HEK293 (cell line): ENCODE data around the gene ERAP2.

Experiments used
- CTCF ChIA-PET: fragments of 350-600 bp; formaldehyde crosslinking; extraction: SDS; loops from one replicate; lab custom pipeline; 2021; ENCODE audit warnings: antibody characterized with exemption; lab: Yijun Ruan, JAX
- POLR2A ChIA-PET: fragments of 300-600 bp; formaldehyde crosslinking; extraction: SDS; loops from one replicate; lab custom pipeline; 2020; ENCODE audit warnings: antibody characterized with exemption, inconsistent platforms; lab: Yijun Ruan, JAX
- H3K27ac ChIP-seq: fragments of 200-500 bp; sonication (Bioruptor generic); 2 replicates; pipeline ENCODE4 v1.5.1; 2014; ENCODE audit warnings: low read depth, low read length, control low read depth, inconsistent platforms; ENCODE audit errors: extremely low read depth
- H3K36me3 ChIP-seq, 2 experiments: fragments of 200-500 bp in 1 of 2; sonication (Bioruptor generic) in 1 of 2; 1 replicate in 1 of 2; 2 replicates in 1 of 2; pipeline ENCODE4 v1.5.1; 2014 to 2017; ENCODE audit warnings: inconsistent platforms in 2 of 2, low read length in 2 of 2; ENCODE audit not compliant: control insufficient read depth in 2 of 2, insufficient read depth in 1 of 2
- H3K4me1 ChIP-seq: fragments of 200-500 bp; sonication (Bioruptor generic); 2 replicates; pipeline ENCODE4 v1.5.1; 2014; ENCODE audit warnings: mild to moderate bottlenecking, low read length, inconsistent platforms; ENCODE audit not compliant: control insufficient read depth, insufficient read depth
- H3K4me3 ChIP-seq: 2 replicates; pipeline ENCODE4 v1.5.1; 2011; ENCODE audit warnings: low read depth, mild to moderate bottlenecking, control low read depth, low read length, moderate library complexity
- H3K9me3 ChIP-seq: fragments of 200-500 bp; sonication (Bioruptor generic); 2 replicates; pipeline ENCODE4 v1.5.1; 2014; ENCODE audit warnings: low read depth, low read length, inconsistent platforms; ENCODE audit not compliant: control insufficient read depth, insufficient read depth
- EGR2 ChIP-seq: fragments of 450-650 bp; formaldehyde crosslinking; IDR thresholded peaks from 2 replicates; pipeline ENCODE4 v1.5.1; 2016; ENCODE audit warnings: low read depth, missing biosample characterization, missing genetic modification characterization
- GLIS1 ChIP-seq: fragments of 450-650 bp; formaldehyde crosslinking; IDR thresholded peaks from 2 replicates; pipeline ENCODE4 v1.5.1; 2016; ENCODE audit warnings: missing biosample characterization, missing genetic modification characterization
- PRDM6 ChIP-seq: fragments of 450-650 bp; formaldehyde crosslinking; IDR thresholded peaks from 2 replicates; pipeline ENCODE4 v1.5.1; 2017; ENCODE audit warnings: missing biosample characterization, missing genetic modification characterization
- REPIN1 ChIP-seq: fragments of 450-650 bp; formaldehyde crosslinking; IDR thresholded peaks from 2 replicates; pipeline ENCODE4 v1.5.1; 2017; ENCODE audit warnings: missing biosample characterization, missing genetic modification characterization, low read depth
- ZBTB1 ChIP-seq: fragments of 450-650 bp; formaldehyde crosslinking; IDR thresholded peaks from 2 replicates; pipeline ENCODE4 v1.5.1; 2016; ENCODE audit warnings: missing biosample characterization, missing genetic modification characterization
- ZBTB17 ChIP-seq: fragments of 450-650 bp; formaldehyde crosslinking; IDR thresholded peaks from 2 replicates; pipeline ENCODE4 v1.5.1; 2016; ENCODE audit warnings: missing biosample characterization, missing genetic modification characterization
- ZNF140 ChIP-seq: fragments of 450-650 bp; formaldehyde crosslinking; IDR thresholded peaks from 2 replicates; pipeline ENCODE4 v1.5.1; 2016; ENCODE audit warnings: missing biosample characterization, missing genetic modification characterization
- ZNF214 ChIP-seq: fragments of 450-650 bp; formaldehyde crosslinking; IDR thresholded peaks from 2 replicates; pipeline ENCODE4 v1.5.1; 2017; ENCODE audit warnings: missing biosample characterization, mild to moderate bottlenecking, missing genetic modification characterization, borderline replicate concordance
- ZNF221 ChIP-seq: fragments of 450-650 bp; formaldehyde crosslinking; IDR thresholded peaks from 2 replicates; pipeline ENCODE4 v1.5.1; 2017; ENCODE audit warnings: missing biosample characterization, missing genetic modification characterization, borderline replicate concordance
- ZNF423 ChIP-seq: fragments of 450-650 bp; formaldehyde crosslinking; IDR thresholded peaks from 2 replicates; pipeline ENCODE4 v1.5.1; 2016; ENCODE audit warnings: missing biosample characterization, missing genetic modification characterization
- ZNF48 ChIP-seq: fragments of 450-650 bp; formaldehyde crosslinking; IDR thresholded peaks from 2 replicates; pipeline ENCODE4 v1.5.1; 2016; ENCODE audit warnings: missing biosample characterization, missing genetic modification characterization
- ZNF514 ChIP-seq: fragments of 450-650 bp; formaldehyde crosslinking; IDR thresholded peaks from 2 replicates; pipeline ENCODE4 v1.5.1; 2016; ENCODE audit warnings: missing biosample characterization, missing genetic modification characterization
- ZNF549 ChIP-seq: fragments of 450-650 bp; IDR thresholded peaks from 2 replicates; pipeline ENCODE4 v1.5.1; 2018; ENCODE audit warnings: missing biosample characterization, missing genetic modification characterization, mild to moderate bottlenecking, inconsistent platforms, moderate library complexity
- ZNF600 ChIP-seq: fragments of 450-650 bp; formaldehyde crosslinking; IDR thresholded peaks from 2 replicates; pipeline ENCODE4 v1.5.1; 2016; ENCODE audit warnings: missing biosample characterization, missing genetic modification characterization
- ZNF768 ChIP-seq: fragments of 450-650 bp; formaldehyde crosslinking; IDR thresholded peaks from 2 replicates; pipeline ENCODE4 v1.5.1; 2018; ENCODE audit warnings: missing biosample characterization, mild to moderate bottlenecking, missing genetic modification characterization
- ZNF837 ChIP-seq: fragments of 450-650 bp; formaldehyde crosslinking; IDR thresholded peaks from 2 replicates; pipeline ENCODE4 v1.5.1; 2016; ENCODE audit warnings: missing biosample characterization, missing genetic modification characterization
- ZNF843 ChIP-seq: fragments of 450-650 bp; formaldehyde crosslinking; IDR thresholded peaks from 2 replicates; pipeline ENCODE4 v1.5.1; 2016; ENCODE audit warnings: missing biosample characterization, missing genetic modification characterization
- TF ChIP-seq, protein P1 (sequence below): fragments of 450-650 bp; formaldehyde crosslinking; IDR thresholded peaks from 2 replicates; pipeline ENCODE4 v1.5.1; 2016; ENCODE audit warnings: missing biosample characterization, missing genetic modification characterization
- TF ChIP-seq, protein P2 (sequence below): fragments of 450-650 bp; formaldehyde crosslinking; IDR thresholded peaks from 2 replicates; pipeline ENCODE4 v1.5.1; 2016; ENCODE audit warnings: missing biosample characterization, missing genetic modification characterization
- TF ChIP-seq, protein P3 (sequence below): fragments of 450-650 bp; formaldehyde crosslinking; IDR thresholded peaks from 2 replicates; pipeline ENCODE4 v1.5.1; 2017; ENCODE audit warnings: missing biosample characterization, missing genetic modification characterization
- TF ChIP-seq, protein P4 (sequence below): fragments of 450-650 bp; formaldehyde crosslinking; IDR thresholded peaks from 2 replicates; pipeline ENCODE4 v1.5.1; 2016; ENCODE audit warnings: missing biosample characterization, missing genetic modification characterization, borderline replicate concordance
- TF ChIP-seq, protein P5 (sequence below): fragments of 450-650 bp; formaldehyde crosslinking; IDR thresholded peaks from 2 replicates; pipeline ENCODE4; 2016; ENCODE audit warnings: missing biosample characterization, missing genetic modification characterization

ERAP2 gene

GRCh38 chr5:96930058-96930457, 53.8 kb downstream of the ERAP2 start (continued):
- TF ChIP-seq, protein P1, sequence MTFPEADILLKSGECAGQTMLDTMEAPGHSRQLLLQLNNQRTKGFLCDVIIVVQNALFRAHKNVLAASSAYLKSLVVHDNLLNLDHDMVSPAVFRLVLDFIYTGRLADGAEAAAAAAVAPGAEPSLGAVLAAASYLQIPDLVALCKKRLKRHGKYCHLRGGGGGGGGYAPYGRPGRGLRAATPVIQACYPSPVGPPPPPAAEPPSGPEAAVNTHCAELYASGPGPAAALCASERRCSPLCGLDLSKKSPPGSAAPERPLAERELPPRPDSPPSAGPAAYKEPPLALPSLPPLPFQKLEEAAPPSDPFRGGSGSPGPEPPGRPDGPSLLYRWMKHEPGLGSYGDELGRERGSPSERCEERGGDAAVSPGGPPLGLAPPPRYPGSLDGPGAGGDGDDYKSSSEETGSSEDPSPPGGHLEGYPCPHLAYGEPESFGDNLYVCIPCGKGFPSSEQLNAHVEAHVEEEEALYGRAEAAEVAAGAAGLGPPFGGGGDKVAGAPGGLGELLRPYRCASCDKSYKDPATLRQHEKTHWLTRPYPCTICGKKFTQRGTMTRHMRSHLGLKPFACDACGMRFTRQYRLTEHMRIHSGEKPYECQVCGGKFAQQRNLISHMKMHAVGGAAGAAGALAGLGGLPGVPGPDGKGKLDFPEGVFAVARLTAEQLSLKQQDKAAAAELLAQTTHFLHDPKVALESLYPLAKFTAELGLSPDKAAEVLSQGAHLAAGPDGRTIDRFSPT (tag by site-specific recombination) = no peak
- TF ChIP-seq PRDM6 (tag by site-specific recombination) = 0 out of 2 replicates have a peak, but pooled peaks have one; percentile 13
- TF ChIP-seq ZNF768 (tag by site-specific recombination) = no peak
- no peak for TF ChIP-seq GLIS1 (tag by site-specific recombination)
- TF ChIP-seq ZNF514 = no peak
- no peak for TF ChIP-seq ZBTB1 (tag by site-specific recombination)
- TF ChIP-seq, protein P2, sequence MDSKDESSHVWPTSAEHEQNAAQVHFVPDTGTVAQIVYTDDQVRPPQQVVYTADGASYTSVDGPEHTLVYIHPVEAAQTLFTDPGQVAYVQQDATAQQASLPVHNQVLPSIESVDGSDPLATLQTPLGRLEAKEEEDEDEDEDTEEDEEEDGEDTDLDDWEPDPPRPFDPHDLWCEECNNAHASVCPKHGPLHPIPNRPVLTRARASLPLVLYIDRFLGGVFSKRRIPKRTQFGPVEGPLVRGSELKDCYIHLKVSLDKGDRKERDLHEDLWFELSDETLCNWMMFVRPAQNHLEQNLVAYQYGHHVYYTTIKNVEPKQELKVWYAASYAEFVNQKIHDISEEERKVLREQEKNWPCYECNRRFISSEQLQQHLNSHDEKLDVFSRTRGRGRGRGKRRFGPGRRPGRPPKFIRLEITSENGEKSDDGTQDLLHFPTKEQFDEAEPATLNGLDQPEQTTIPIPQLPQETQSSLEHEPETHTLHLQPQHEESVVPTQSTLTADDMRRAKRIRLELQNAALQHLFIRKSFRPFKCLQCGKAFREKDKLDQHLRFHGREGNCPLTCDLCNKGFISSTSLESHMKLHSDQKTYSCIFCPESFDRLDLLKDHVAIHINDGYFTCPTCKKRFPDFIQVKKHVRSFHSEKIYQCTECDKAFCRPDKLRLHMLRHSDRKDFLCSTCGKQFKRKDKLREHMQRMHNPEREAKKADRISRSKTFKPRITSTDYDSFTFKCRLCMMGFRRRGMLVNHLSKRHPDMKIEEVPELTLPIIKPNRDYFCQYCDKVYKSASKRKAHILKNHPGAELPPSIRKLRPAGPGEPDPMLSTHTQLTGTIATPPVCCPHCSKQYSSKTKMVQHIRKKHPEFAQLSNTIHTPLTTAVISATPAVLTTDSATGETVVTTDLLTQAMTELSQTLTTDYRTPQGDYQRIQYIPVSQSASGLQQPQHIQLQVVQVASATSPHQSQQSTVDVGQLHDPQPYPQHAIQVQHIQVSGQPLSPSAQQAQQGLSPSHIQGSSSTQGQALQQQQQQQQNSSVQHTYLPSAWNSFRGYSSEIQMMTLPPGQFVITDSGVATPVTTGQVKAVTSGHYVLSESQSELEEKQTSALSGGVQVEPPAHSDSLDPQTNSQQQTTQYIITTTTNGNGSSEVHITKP = peak; percentile 93
- TF ChIP-seq ZNF549 = no peak

DNA sequence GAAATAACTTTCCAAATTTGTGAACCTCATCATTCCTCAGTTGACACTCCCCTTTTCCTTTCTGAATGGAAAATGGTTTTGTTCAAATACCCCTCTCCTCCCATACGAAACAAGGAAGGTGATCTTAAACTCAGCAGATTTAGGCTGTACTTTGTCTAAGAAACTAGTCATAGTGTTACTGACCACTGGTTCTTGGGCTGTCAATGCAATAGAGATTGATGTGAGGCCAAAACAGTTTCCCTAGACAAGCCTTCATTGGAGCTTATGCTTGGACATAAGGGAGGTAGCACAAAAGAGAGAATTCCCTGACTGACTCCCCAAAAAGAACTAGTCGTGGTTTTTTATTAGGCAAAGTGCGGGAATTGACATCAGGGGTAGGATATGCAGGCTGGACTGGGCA, 54.3 kb downstream of the ERAP2 start:
- no peak overlapping the region for H3K27ac ChIP-seq
- no peaks in the 10 kb centered on the region for H3K36me3 ChIP-seq
- H3K4me3 ChIP-seq = no peak overlapping the region
- CTCF ChIA-PET = interaction anchor here (0.7 kb wide), 1 partner anchor 168 kb away, joined by 3 read pairs; no protein-coding TSS in a partner anchor
- peaks cover 13% of the 10 kb centered on the region for H3K4me1 ChIP-seq
- no peaks in the 10 kb centered on the region for H3K9me3 ChIP-seq
- POLR2A ChIA-PET = interaction anchor here (0.6 kb wide), 1 partner anchor 228 kb away, joined by 3 read pairs; no protein-coding TSS in a partner anchor
- TF ChIP-seq, protein P3, sequence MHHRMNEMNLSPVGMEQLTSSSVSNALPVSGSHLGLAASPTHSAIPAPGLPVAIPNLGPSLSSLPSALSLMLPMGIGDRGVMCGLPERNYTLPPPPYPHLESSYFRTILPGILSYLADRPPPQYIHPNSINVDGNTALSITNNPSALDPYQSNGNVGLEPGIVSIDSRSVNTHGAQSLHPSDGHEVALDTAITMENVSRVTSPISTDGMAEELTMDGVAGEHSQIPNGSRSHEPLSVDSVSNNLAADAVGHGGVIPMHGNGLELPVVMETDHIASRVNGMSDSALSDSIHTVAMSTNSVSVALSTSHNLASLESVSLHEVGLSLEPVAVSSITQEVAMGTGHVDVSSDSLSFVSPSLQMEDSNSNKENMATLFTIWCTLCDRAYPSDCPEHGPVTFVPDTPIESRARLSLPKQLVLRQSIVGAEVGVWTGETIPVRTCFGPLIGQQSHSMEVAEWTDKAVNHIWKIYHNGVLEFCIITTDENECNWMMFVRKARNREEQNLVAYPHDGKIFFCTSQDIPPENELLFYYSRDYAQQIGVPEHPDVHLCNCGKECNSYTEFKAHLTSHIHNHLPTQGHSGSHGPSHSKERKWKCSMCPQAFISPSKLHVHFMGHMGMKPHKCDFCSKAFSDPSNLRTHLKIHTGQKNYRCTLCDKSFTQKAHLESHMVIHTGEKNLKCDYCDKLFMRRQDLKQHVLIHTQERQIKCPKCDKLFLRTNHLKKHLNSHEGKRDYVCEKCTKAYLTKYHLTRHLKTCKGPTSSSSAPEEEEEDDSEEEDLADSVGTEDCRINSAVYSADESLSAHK (tag by site-specific recombination) = no peak
- no peak for TF ChIP-seq REPIN1 (tag by site-specific recombination)
- TF ChIP-seq EGR2 (tag by site-specific recombination) = no peak
- TF ChIP-seq, protein P4, sequence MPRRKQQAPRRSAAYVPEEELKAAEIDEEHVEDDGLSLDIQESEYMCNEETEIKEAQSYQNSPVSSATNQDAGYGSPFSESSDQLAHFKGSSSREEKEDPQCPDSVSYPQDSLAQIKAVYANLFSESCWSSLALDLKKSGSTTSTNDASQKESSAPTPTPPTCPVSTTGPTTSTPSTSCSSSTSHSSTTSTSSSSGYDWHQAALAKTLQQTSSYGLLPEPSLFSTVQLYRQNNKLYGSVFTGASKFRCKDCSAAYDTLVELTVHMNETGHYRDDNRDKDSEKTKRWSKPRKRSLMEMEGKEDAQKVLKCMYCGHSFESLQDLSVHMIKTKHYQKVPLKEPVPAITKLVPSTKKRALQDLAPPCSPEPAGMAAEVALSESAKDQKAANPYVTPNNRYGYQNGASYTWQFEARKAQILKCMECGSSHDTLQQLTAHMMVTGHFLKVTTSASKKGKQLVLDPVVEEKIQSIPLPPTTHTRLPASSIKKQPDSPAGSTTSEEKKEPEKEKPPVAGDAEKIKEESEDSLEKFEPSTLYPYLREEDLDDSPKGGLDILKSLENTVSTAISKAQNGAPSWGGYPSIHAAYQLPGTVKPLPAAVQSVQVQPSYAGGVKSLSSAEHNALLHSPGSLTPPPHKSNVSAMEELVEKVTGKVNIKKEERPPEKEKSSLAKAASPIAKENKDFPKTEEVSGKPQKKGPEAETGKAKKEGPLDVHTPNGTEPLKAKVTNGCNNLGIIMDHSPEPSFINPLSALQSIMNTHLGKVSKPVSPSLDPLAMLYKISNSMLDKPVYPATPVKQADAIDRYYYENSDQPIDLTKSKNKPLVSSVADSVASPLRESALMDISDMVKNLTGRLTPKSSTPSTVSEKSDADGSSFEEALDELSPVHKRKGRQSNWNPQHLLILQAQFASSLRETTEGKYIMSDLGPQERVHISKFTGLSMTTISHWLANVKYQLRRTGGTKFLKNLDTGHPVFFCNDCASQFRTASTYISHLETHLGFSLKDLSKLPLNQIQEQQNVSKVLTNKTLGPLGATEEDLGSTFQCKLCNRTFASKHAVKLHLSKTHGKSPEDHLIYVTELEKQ = no peak
- TF ChIP-seq ZNF837 (tag by site-specific recombination) = no peak
- TF ChIP-seq ZBTB17 = no peak
- TF ChIP-seq ZNF221 (tag by site-specific recombination) = no peak
- TF ChIP-seq ZNF140 = no peak
- no peak for TF ChIP-seq ZNF214 (tag by site-specific recombination)
- TF ChIP-seq ZNF423 (tag by site-specific recombination) = no peak
- TF ChIP-seq ZNF600 (tag by site-specific recombination) = no peak
- TF ChIP-seq, protein P5, sequence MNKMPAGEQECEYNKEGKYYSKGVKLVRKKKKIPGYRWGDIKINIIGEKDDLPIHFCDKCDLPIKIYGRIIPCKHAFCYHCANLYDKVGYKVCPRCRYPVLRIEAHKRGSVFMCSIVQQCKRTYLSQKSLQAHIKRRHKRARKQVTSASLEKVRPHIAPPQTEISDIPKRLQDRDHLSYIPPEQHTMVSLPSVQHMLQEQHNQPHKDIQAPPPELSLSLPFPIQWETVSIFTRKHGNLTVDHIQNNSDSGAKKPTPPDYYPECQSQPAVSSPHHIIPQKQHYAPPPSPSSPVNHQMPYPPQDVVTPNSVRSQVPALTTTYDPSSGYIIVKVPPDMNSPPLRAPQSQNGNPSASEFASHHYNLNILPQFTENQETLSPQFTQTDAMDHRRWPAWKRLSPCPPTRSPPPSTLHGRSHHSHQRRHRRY = no peak
- TF ChIP-seq ZNF48 = no peak
- no peak for TF ChIP-seq ZNF843 (tag by site-specific recombination)
